Esophagus muscularis mucosa (tissue), 4 donors: ENCODE results near the gene NRXN2.

Experiments
- CTCF ChIP-seq, 3 experiments: fragments of 200-600 bp in 2 of 3; fragments of 450-650 bp in 1 of 3; sonication (generic) in 2 of 3; IDR thresholded peaks; one replicate each; pipeline ENCODE4 v1.5.1; 2017 to 2019; ENCODE audit warnings: antibody characterized with exemption in 3 of 3, mild to moderate bottlenecking in 2 of 3, moderate library complexity in 1 of 3
- EP300 ChIP-seq: sonication (generic); formaldehyde crosslinking; IDR thresholded peaks from one replicate; pipeline ENCODE4 v1.6.1; 2017; ENCODE audit warnings: antibody characterized with exemption
- POLR2A ChIP-seq: fragments of 450-650 bp; IDR thresholded peaks from one replicate; pipeline ENCODE4 v1.6.1; 2017; ENCODE audit warnings: antibody characterized with exemption, moderate library complexity, mild to moderate bottlenecking, low read depth
- POLR2AphosphoS5 ChIP-seq, 2 donors: sonication (generic); formaldehyde crosslinking; IDR thresholded peaks; one replicate each; pipeline ENCODE4 v1.6.1; 2017; ENCODE audit warnings: antibody characterized with exemption in 2 of 2

GRCh38 chr11:64742087-64742888 lies 19.3 kb upstream of the NRXN2 start:
- TF ChIP-seq CTCF (IDR thresholded peaks at IDR 0.05) = no peak
- TF ChIP-seq EP300 = no peak
- no peak for TF ChIP-seq POLR2A
- TF ChIP-seq POLR2AphosphoS5 (IDR thresholded peaks at IDR 0.05) = no peak
